Activated CD4-positive, CD25-positive, alpha-beta regulatory T cell (primary cell): ENCODE measurements around the gene SLC12A4.
"Not testable (repeated sequence)": the region's sequence is repeated elsewhere in the genome, so short reads cannot be mapped to it uniquely, and the experiment has no call there.

ENCODE experiments used
- DNase-seq, 4 experiments: peaks; one replicate each; lab custom pipeline; 2025; lab: John Stamatoyannopoulos, UW

Gene SLC12A4

GRCh38 chr16:67926181-67926750 lies 42.2 kb downstream of the SLC12A4 start:
- no peak for DNase-seq

GRCh38 chr16:67924140-67924906 lies 44.1 kb downstream of the SLC12A4 start:
- DNase-seq, result no peak

- DNase-seq, result no peak
Measured at GRCh38 chr16:67923414-67924116, 44.9 kb downstream of the SLC12A4 start.

- no peak for DNase-seq
Measured at GRCh38 chr16:67922740-67923139, 45.7 kb downstream of the SLC12A4 start.

GRCh38 chr16:67922221-67922620 lies 46.2 kb downstream of the SLC12A4 start:
- no peak for DNase-seq

- no peak for DNase-seq
Measured at GRCh38 chr16:67919622-67920221, 48.7 kb downstream of the SLC12A4 start.

- DNase-seq, result no peak
Measured at GRCh38 chr16:67917852-67918236, 50.6 kb downstream of the SLC12A4 start.

- no peak for DNase-seq
Measured at GRCh38 chr16:67917140-67917851, 51.1 kb downstream of the SLC12A4 start.

- no peak for DNase-seq
Measured at GRCh38 chr16:67915831-67916723, 52.4 kb downstream of the SLC12A4 start.

- DNase-seq, result not testable (repeated sequence)
Measured at GRCh38 chr16:67915496-67915769, 53.0 kb downstream of the SLC12A4 start.

- DNase-seq, result no peak
Measured at GRCh38 chr16:67914758-67915495, 53.5 kb downstream of the SLC12A4 start.

GRCh38 chr16:67910158-67910557 lies 58.3 kb downstream of the SLC12A4 start:
- DNase-seq, result no peak

- no peak for DNase-seq
Measured at GRCh38 chr16:67909056-67909742, 59.2 kb downstream of the SLC12A4 start.

GRCh38 chr16:67907397-67908180 lies 60.8 kb downstream of the SLC12A4 start:
- no peak for DNase-seq

- DNase-seq, result no peak
Measured at GRCh38 chr16:67902831-67903230, 65.6 kb downstream of the SLC12A4 start.

GRCh38 chr16:67901734-67902133 lies 66.7 kb downstream of the SLC12A4 start:
- DNase-seq, result no peak

- no peak for DNase-seq
Measured at GRCh38 chr16:67897231-67897630, 71.2 kb downstream of the SLC12A4 start.

- DNase-seq, result no peak
Measured at GRCh38 chr16:67893743-67894399, 74.6 kb downstream of the SLC12A4 start.
